H7 (cell line): ENCODE measurements around the gene RGS6. TPM values are rescaled to one million over a fixed set of nuclear protein-coding genes. Genes with fewer than 3 reads are reported as not detected.

Experiments
- DNase-seq: peaks from one replicate; pipeline ENCODE4 v3.0.0; 2012
- H3K27me3 ChIP-seq: 2 replicates; pipeline ENCODE4 v1.6.0; 2011; ENCODE audit warnings: mild to moderate bottlenecking, low read length; ENCODE audit not compliant: control insufficient read depth, insufficient read depth
- H3K36me3 ChIP-seq: replicated peaks from 2 replicates; pipeline ENCODE4 v1.5.1; 2011; ENCODE audit warnings: low read length; ENCODE audit not compliant: control insufficient read depth, insufficient read depth
- H3K4me3 ChIP-seq: 2 replicates; pipeline ENCODE4 v1.5.1; 2011; ENCODE audit warnings: low read depth, mild to moderate bottlenecking, control low read depth, low read length, moderate library complexity; ENCODE audit not compliant: insufficient read depth
- total RNA-seq: library from RNA; depleted of rRNA; stranded (reverse); fragments of >200 nt; shearing (Covaris generic); gene quantifications from 2 replicates; pipeline ENCODE4 v1.2.3, GENCODE V29; 2014

Gene RGS6
- total RNA-seq, 1 experiment from 2014 or later = 0.87 TPM

- DNase-seq = no peak
- H3K36me3 ChIP-seq = no peaks in the 10 kb centered on the region
- no peaks in the 10 kb centered on the region for H3K27me3 ChIP-seq
- no peak overlapping the region for H3K4me3 ChIP-seq
Observed at GRCh38 chr14:72215080-72215479, 282.9 kb downstream of the RGS6 start.

GRCh38 chr14:72217135-72217534 lies 284.9 kb downstream of the RGS6 start:
- Histone ChIP-seq H3K27me3 (no peaks in the 10 kb centered on the region), H3K4me3 (no peak overlapping the region), H3K36me3 (no peaks in the 10 kb centered on the region)
- no peak for DNase-seq

- Histone ChIP-seq H3K27me3 (no peaks in the 10 kb centered on the region), H3K36me3 (no peaks in the 10 kb centered on the region), H3K4me3 (no peak overlapping the region)
- no peak for DNase-seq
Observed at GRCh38 chr14:72222046-72222445, 289.8 kb downstream of the RGS6 start.

GRCh38 chr14:72236629-72237028 lies 304.4 kb downstream of the RGS6 start:
- H3K36me3 ChIP-seq = no peaks in the 10 kb centered on the region
- no peak for DNase-seq
- H3K27me3 ChIP-seq = no peaks in the 10 kb centered on the region
- H3K4me3 ChIP-seq = no peak overlapping the region

- Histone ChIP-seq H3K36me3 (no peaks in the 10 kb centered on the region), H3K4me3 (no peak overlapping the region), H3K27me3 (no peaks in the 10 kb centered on the region)
- DNase-seq = no peak
Observed at GRCh38 chr14:72237722-72238666, 305.8 kb downstream of the RGS6 start.

- Histone ChIP-seq H3K27me3 (no peaks in the 10 kb centered on the region), H3K36me3 (no peaks in the 10 kb centered on the region), H3K4me3 (no peak overlapping the region)
- DNase-seq = no peak
Observed at GRCh38 chr14:72243309-72244293, 311.4 kb downstream of the RGS6 start.

- no peaks in the 10 kb centered on the region for H3K36me3 ChIP-seq
- DNase-seq = no peak
- H3K27me3 ChIP-seq = no peaks in the 10 kb centered on the region
- H3K4me3 ChIP-seq = no peak overlapping the region
Observed at GRCh38 chr14:72247896-72248465, 315.8 kb downstream of the RGS6 start.

GRCh38 chr14:72253503-72253902 lies 321.3 kb downstream of the RGS6 start:
- DNase-seq = no peak
- Histone ChIP-seq H3K4me3 (no peak overlapping the region), H3K27me3 (no peaks in the 10 kb centered on the region), H3K36me3 (no peaks in the 10 kb centered on the region)

- Histone ChIP-seq H3K27me3 (no peaks in the 10 kb centered on the region), H3K4me3 (no peak overlapping the region), H3K36me3 (no peaks in the 10 kb centered on the region)
- DNase-seq = no peak
Observed at GRCh38 chr14:72254202-72254936, 322.1 kb downstream of the RGS6 start.

- no peaks in the 10 kb centered on the region for H3K27me3 ChIP-seq
- H3K4me3 ChIP-seq = no peak overlapping the region
- no peaks in the 10 kb centered on the region for H3K36me3 ChIP-seq
- no peak for DNase-seq
Observed at GRCh38 chr14:72254937-72255472, 322.8 kb downstream of the RGS6 start.

- DNase-seq = no peak
- no peaks in the 10 kb centered on the region for H3K27me3 ChIP-seq
- H3K4me3 ChIP-seq = no peak overlapping the region
Observed at GRCh38 chr14:72256055-72256454, 323.8 kb downstream of the RGS6 start.

GRCh38 chr14:72261068-72261467 lies 328.8 kb downstream of the RGS6 start:
- no peak for DNase-seq
- Histone ChIP-seq H3K27me3 (no peaks in the 10 kb centered on the region), H3K4me3 (no peak overlapping the region), H3K36me3 (no peaks in the 10 kb centered on the region)

More at GRCh38 chr14:72256055-72256454, 323.8 kb downstream of the RGS6 start:
- H3K36me3 ChIP-seq = no peaks in the 10 kb centered on the region

GRCh38 chr14:72262771-72263170 lies 330.5 kb downstream of the RGS6 start:
- Histone ChIP-seq H3K27me3 (no peaks in the 10 kb centered on the region), H3K4me3 (no peak overlapping the region), H3K36me3 (no peaks in the 10 kb centered on the region)
- DNase-seq = no peak

- Histone ChIP-seq H3K4me3 (no peak overlapping the region), H3K27me3 (no peaks in the 10 kb centered on the region)
- no peak for DNase-seq
Observed at GRCh38 chr14:72264716-72265115, 332.5 kb downstream of the RGS6 start.

More at GRCh38 chr14:72264716-72265115, 332.5 kb downstream of the RGS6 start:
- H3K36me3 ChIP-seq = no peaks in the 10 kb centered on the region
